HepG2 (cell line): Measurements from ENCODE around the gene PEX3. TPM values are rescaled to one million over a fixed set of nuclear protein-coding genes. Genes with fewer than 3 reads are reported as not detected.

Experiments
- ARHGAP35 ChIP-seq: sonication (generic); formaldehyde crosslinking; IDR thresholded peaks from 2 replicates; pipeline ENCODE4 v1.9.0; 2022; ENCODE audit warnings: mild to moderate bottlenecking, inconsistent platforms, moderate library complexity, missing genetic modification reagents, borderline replicate concordance
- CEBPG ChIP-seq: IDR thresholded peaks from 2 replicates; pipeline ENCODE4 v1.6.1; 2016
- CHD2 ChIP-seq: IDR thresholded peaks from 2 replicates; pipeline ENCODE4 v1.6.1; 2011; ENCODE audit warnings: low read depth, low read length, improper control_type of control experiment
- ELF3 ChIP-seq: IDR thresholded peaks from 2 replicates; pipeline ENCODE4 v1.6.1; 2016; ENCODE audit warnings: missing genetic modification reagents, missing compliant biosample characterization
- MED13 ChIP-seq: sonication (generic); formaldehyde crosslinking; IDR thresholded peaks from 2 replicates; pipeline ENCODE4 v1.5.0; 2020; ENCODE audit warnings: missing genetic modification reagents
- NFIB ChIP-seq: sonication (generic); formaldehyde crosslinking; IDR thresholded peaks from 2 replicates; pipeline ENCODE4 v1.9.0; 2021; ENCODE audit warnings: missing genetic modification reagents, mild to moderate bottlenecking, borderline replicate concordance
- NFKB2 ChIP-seq: sonication (generic); formaldehyde crosslinking; IDR thresholded peaks from 2 replicates; pipeline ENCODE4 v1.4.0; 2020; ENCODE audit warnings: missing genetic modification reagents, borderline replicate concordance
- NFYC ChIP-seq: IDR thresholded peaks from 2 replicates; pipeline ENCODE4 v1.6.1; 2016; ENCODE audit warnings: missing genetic modification reagents, missing compliant biosample characterization
- PAF1 ChIP-seq: IDR thresholded peaks from 2 replicates; pipeline ENCODE4 v1.6.1; 2016; ENCODE audit warnings: missing genetic modification reagents, missing compliant biosample characterization
- PAWR ChIP-seq: sonication (generic); formaldehyde crosslinking; IDR thresholded peaks from 2 replicates; pipeline ENCODE4 v1.4.0; 2020; ENCODE audit warnings: missing genetic modification reagents, mild to moderate bottlenecking, borderline replicate concordance
- RFX5 ChIP-seq: IDR thresholded peaks from 2 replicates; pipeline ENCODE4 v1.6.1; 2011; ENCODE audit warnings: low read depth, low read length, improper control_type of control experiment
- SETDB1 ChIP-seq: sonication (generic); formaldehyde crosslinking; IDR thresholded peaks from 2 replicates; pipeline ENCODE4 v1.5.1; 2020; ENCODE audit warnings: missing genetic modification reagents, mild to moderate bottlenecking, borderline replicate concordance
- SIX4 ChIP-seq: sonication (generic); formaldehyde crosslinking; IDR thresholded peaks from 2 replicates; pipeline ENCODE4 v1.4.0; 2020; ENCODE audit warnings: missing genetic modification reagents
- TEAD2 ChIP-seq: sonication (generic); formaldehyde crosslinking; IDR thresholded peaks from 2 replicates; pipeline ENCODE4 v1.9.0; 2021; ENCODE audit warnings: missing genetic modification reagents
- ZNF737 ChIP-seq: sonication (generic); formaldehyde crosslinking; IDR thresholded peaks from 2 replicates; pipeline ENCODE4 v1.5.0; 2020; ENCODE audit warnings: missing genetic modification reagents, mild to moderate bottlenecking, borderline replicate concordance
- ZNF782 ChIP-seq: sonication (generic); formaldehyde crosslinking; IDR thresholded peaks from 2 replicates; pipeline ENCODE4 v1.4.0; 2020; ENCODE audit warnings: missing genetic modification reagents, mild to moderate bottlenecking, borderline replicate concordance
- ZNF790 ChIP-seq: sonication (generic); formaldehyde crosslinking; IDR thresholded peaks from 2 replicates; pipeline ENCODE4 v1.8.0; 2022; ENCODE audit warnings: missing genetic modification reagents, mild to moderate bottlenecking, borderline replicate concordance
- polyA plus RNA-seq, 8 experiments: library from polyadenylated mRNA; depleted of rRNA in 3 of 8; stranded (reverse) in 7 of 8; unstranded in 1 of 8; fragments of >200 nt; fragmentation: Illumina TruSeq in 4 of 8; extraction: Trizol in 4 of 8; gene quantifications; 2 replicates each; pipeline versions ENCODE4 v1.2.1 to v1.2.3, GENCODE V29; 2011 to 2016; ENCODE audit warnings: low read depth in 4 of 8, missing spikeins in 1 of 8, mixed read lengths in 1 of 8; ENCODE audit not compliant: insufficient read depth in 1 of 8
- total RNA-seq, 5 experiments: library from RNA; depleted of rRNA; stranded (reverse); fragments of >200 nt; fragmentation: Illumina TruSeq; extraction: Trizol; gene quantifications; 2 replicates each; pipeline ENCODE4 v1.2.3, GENCODE V29; 2016; ENCODE audit warnings: low read depth in 1 of 5
- TF ChIP-seq, protein P1 (sequence below): sonication (generic); formaldehyde crosslinking; IDR thresholded peaks from 2 replicates; pipeline ENCODE4 v1.4.0; 2020; ENCODE audit warnings: missing genetic modification reagents; ENCODE audit errors: not compliant biosample characterization
- TF ChIP-seq, protein P2 (sequence below): sonication (generic); formaldehyde crosslinking; IDR thresholded peaks from 2 replicates; pipeline ENCODE4 v1.5.1; 2020; ENCODE audit warnings: missing genetic modification reagents, mild to moderate bottlenecking, borderline replicate concordance
- TF ChIP-seq, protein P3 (sequence below): sonication (generic); formaldehyde crosslinking; IDR thresholded peaks from 2 replicates; pipeline ENCODE4 v1.4.0; 2020; ENCODE audit warnings: missing genetic modification reagents, borderline replicate concordance
- TF ChIP-seq, protein P4 (sequence below): sonication (generic); formaldehyde crosslinking; IDR thresholded peaks from 2 replicates; pipeline ENCODE4 v1.5.1; 2020; ENCODE audit warnings: mild to moderate bottlenecking, missing genetic modification reagents, moderate library complexity
- TF ChIP-seq, protein P5 (sequence below): IDR thresholded peaks from 2 replicates; pipeline ENCODE4 v1.6.1; 2012; ENCODE audit warnings: inconsistent platforms
- TF ChIP-seq, protein P6 (sequence below): IDR thresholded peaks from 2 replicates; pipeline ENCODE4 v1.6.1; 2016; ENCODE audit warnings: control low read depth

Gene PEX3
- total and polyA plus RNA-seq, 2 of the 13 experiments (the other 11 are each of a cell fraction or from before 2014, with no cell fraction given): 30.9 to 40.8 TPM

DNA sequence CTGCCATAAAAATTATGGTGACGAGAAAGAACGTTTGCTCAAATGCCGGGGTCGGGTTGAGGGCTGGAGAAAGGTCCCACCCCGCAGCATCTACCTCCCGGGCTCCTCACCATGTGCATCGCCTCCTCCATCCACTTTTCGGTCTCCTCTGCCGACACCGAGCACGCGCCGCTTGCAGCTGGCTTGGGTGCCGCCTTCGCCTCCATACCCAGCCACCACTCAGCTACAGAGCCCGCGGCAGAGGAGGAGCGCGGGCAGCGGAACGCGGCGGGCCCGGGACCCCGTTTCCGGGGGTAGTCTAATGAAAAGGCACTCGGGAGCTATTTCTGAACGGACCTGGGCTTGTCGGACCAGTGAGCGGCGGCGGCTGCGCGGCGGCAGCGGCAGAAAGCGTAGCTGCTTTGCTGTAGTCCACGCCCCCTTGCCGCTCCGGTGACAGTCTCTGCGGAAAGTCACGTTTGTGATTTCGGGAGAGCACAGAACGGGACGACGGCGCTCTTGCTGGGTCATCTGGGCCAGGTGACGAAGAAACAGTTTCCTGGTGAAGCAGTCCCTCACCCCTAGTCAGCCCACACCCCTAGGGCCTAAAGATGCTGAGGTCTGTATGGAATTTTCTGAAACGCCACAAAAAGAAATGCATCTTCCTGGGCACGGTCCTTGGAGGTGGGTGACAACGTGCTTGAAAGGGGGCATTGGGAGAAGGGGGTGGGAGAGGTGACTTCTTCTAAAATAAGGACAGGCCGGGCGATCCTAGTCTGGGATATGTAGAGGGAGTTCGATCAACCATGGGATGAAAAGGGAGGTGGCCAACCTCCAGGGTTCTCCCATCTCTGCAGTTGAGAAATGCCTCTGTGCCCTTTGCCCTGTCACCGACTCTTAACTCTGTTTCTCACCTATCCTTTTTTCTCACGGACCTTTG is at the start of gene PEX3, which contains the start of gene ADAT2 (continued):
- TF ChIP-seq, protein P1, sequence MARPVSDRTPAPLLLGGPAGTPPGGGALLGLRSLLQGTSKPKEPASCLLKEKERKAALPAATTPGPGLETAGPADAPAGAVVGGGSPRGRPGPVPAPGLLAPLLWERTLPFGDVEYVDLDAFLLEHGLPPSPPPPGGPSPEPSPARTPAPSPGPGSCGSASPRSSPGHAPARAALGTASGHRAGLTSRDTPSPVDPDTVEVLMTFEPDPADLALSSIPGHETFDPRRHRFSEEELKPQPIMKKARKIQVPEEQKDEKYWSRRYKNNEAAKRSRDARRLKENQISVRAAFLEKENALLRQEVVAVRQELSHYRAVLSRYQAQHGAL: no peak
- TF ChIP-seq, protein P2, sequence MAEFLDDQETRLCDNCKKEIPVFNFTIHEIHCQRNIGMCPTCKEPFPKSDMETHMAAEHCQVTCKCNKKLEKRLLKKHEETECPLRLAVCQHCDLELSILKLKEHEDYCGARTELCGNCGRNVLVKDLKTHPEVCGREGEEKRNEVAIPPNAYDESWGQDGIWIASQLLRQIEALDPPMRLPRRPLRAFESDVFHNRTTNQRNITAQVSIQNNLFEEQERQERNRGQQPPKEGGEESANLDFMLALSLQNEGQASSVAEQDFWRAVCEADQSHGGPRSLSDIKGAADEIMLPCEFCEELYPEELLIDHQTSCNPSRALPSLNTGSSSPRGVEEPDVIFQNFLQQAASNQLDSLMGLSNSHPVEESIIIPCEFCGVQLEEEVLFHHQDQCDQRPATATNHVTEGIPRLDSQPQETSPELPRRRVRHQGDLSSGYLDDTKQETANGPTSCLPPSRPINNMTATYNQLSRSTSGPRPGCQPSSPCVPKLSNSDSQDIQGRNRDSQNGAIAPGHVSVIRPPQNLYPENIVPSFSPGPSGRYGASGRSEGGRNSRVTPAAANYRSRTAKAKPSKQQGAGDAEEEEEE: peak; percentile 85; the same call in 1 of the 2 replicates
- TF ChIP-seq ARHGAP35 (CRISPR knock-in tag) (peak; percentile 96), ZNF737 (no peak), CHD2 (peak; percentile 77), SIX4 (peak; percentile 90), PAF1 (no peak), RFX5 (peak; percentile 71), PAWR (CRISPR knock-in tag) (0 out of 2 replicates have a peak, but pooled peaks have one; percentile 70), CEBPG (CRISPR knock-in tag) (peak; percentile 69), TEAD2 (CRISPR knock-in tag) (no peak), ZNF790 (CRISPR knock-in tag) (peak; percentile 71; the same call in 1 of the 2 replicates), MED13 (CRISPR knock-in tag) (peak; percentile 92), NFKB2 (CRISPR knock-in tag) (peak; percentile 97; the same call in 1 of the 2 replicates), SETDB1 (CRISPR knock-in tag) (0 out of 2 replicates have a peak, but pooled peaks have one; percentile 6), ELF3 (peak; percentile 94), ZNF782 (CRISPR knock-in tag) (peak; percentile 93), NFYC (CRISPR knock-in tag) (peak; percentile 87), NFIB (CRISPR knock-in tag) (peak; percentile 80; the same call in 1 of the 2 replicates)
- TF ChIP-seq, protein P3, sequence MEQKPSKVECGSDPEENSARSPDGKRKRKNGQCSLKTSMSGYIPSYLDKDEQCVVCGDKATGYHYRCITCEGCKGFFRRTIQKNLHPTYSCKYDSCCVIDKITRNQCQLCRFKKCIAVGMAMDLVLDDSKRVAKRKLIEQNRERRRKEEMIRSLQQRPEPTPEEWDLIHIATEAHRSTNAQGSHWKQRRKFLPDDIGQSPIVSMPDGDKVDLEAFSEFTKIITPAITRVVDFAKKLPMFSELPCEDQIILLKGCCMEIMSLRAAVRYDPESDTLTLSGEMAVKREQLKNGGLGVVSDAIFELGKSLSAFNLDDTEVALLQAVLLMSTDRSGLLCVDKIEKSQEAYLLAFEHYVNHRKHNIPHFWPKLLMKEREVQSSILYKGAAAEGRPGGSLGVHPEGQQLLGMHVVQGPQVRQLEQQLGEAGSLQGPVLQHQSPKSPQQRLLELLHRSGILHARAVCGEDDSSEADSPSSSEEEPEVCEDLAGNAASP (CRISPR knock-in tag): peak; percentile 89
- TF ChIP-seq, protein P4, sequence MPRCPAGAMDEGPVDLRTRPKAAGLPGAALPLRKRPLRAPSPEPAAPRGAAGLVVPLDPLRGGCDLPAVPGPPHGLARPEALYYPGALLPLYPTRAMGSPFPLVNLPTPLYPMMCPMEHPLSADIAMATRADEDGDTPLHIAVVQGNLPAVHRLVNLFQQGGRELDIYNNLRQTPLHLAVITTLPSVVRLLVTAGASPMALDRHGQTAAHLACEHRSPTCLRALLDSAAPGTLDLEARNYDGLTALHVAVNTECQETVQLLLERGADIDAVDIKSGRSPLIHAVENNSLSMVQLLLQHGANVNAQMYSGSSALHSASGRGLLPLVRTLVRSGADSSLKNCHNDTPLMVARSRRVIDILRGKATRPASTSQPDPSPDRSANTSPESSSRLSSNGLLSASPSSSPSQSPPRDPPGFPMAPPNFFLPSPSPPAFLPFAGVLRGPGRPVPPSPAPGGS (CRISPR knock-in tag): peak; percentile 94
- TF ChIP-seq, protein P5, sequence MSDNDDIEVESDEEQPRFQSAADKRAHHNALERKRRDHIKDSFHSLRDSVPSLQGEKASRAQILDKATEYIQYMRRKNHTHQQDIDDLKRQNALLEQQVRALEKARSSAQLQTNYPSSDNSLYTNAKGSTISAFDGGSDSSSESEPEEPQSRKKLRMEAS: peak; percentile 95
- TF ChIP-seq, protein P6, sequence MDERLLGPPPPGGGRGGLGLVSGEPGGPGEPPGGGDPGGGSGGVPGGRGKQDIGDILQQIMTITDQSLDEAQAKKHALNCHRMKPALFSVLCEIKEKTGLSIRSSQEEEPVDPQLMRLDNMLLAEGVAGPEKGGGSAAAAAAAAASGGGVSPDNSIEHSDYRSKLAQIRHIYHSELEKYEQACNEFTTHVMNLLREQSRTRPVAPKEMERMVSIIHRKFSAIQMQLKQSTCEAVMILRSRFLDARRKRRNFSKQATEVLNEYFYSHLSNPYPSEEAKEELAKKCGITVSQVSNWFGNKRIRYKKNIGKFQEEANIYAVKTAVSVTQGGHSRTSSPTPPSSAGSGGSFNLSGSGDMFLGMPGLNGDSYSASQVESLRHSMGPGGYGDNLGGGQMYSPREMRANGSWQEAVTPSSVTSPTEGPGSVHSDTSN: no peak
